HG02943 (cell line): ENCODE measurements around the gene COL15A1.

ENCODE experiments used
- ATAC-seq: cut with Tn5 transposase; IDR thresholded peaks from one replicate; pipeline ENCODE4 v1.9.1; 2021; ENCODE audit warnings: mild to moderate bottlenecking, low read depth, moderate library complexity; ENCODE audit not compliant: unreplicated experiment

COL15A1 gene

DNA sequence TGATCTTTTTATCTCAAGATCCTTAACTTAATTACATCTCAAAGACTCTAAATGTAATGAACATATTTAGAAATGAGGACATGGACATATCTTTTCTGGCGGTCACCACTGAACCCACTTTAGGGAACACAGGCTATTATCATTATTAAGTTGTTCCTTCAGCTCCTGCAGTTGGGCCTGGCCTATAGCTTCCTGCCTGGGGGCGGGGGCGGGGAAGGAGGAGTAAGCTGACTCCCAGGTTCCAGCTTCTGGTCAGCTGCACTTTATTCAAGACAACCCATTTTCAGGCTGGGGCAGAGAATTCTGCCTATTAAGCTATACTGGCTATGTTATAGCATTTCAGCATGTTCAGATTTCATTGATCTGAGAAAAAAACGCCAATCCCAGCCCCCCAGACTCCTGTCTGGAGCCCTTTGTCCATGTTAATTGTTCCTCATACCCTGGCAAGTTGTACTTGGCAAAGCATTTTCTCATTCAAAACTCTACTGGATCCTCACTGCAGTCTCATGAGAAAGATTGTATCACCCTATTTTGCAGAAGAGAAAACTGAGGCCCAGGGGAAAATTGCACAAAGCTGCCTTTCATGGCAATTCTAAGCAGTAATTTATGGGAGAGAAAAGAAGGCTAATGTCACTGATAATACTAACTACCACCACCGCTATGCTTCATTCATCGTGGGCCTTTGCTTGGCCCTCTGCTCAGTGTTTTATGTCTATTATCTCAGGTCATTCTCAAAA, 25.1 kb downstream of the COL15A1 start:
- ATAC-seq = no peak

DNA sequence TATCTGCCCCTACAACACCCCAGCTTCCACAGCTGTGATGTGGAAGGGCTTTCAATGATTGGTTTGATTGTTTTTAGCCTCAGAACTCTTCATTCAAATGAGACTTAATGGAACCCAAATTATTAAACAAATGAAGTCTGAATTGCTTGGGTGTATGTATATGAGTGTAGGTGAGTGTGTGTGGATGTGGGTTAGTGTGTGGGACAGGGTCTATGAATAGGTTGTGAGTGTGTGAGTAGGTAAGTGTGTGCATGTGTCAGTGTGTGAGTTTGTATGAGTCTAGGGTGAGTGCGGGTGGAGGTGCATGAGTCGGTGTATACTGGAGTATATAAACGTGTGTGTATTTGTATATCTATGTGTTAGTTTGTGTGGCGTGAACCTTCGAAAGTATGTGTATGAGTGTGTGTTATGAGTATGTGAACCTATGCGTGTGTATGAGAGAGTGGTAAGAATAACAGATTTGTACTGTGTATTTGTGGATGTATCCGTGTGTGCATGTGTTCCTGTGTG, 26.9 kb downstream of the COL15A1 start:
- ATAC-seq = no peak

DNA sequence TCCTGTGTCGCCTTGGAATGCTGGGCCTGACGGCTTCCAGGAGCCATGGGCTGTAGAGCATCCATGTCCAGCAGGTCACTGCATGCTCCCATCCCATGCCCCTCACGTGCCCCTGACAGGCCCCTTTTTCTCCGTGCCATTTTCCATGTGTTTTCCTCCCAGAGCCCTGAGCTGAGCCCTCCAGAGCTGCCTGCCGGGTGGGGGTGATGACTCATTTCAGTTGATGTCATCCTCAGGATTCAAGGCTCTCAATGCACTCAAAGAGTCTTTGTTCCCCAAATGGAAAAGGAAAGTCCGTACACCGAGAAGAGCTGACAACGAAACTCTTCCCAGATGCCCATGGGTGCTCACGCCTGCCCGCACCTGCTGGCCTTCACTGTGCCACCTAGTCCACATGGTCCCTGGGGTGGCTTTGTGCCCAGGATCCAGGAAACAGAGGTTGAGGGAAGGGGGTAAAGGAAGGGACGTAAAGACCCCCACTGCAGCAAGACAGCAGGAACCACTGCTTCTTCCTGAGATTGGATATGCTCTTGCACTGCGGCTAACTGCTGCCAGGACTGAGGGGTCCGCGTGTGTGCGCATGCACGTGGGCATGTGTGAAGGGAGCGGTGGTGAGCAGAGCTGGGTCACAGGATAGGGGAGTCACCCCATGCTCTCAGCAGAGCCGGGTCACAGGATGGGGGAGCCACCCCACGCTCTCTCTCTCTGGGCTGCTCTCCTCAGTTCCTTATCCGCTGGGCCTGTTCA, 27.6 kb downstream of the COL15A1 start:
- ATAC-seq = no peak

DNA sequence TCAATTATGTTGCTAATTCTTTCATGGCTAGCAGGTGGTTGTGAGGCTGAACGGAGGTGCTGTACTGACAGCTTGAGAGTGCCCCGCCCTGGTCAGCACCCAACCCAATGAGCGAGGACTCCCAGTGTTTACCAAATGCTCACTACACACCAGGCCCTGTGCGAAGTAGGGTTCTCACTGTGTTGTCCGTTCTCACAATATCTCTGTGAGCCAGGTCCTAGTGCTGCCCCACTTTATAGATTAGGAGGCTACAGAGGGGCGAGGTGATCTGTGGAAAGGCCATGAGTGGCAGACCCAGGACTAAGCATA, 28.2 kb downstream of the COL15A1 start:
- no peak for ATAC-seq

DNA sequence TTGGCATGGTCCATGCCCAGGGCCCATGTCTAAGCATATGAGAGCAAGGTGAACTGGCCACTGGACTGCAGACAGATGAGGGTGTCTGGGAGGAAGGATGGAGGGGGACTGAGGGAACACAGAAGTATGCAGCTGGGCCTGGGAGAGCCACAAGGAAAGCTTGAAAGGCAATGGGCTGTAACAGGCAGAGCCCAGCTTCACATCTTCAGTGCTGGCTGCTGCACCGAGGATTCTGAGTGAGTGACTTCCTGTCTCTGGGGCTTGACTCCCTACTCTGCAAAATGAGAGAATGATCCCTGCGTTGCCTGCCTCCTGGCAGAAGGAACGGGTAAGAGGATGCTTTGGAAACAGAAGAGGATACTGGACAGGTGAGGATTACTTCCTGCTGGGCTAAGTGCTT, 29.0 kb downstream of the COL15A1 start:
- ATAC-seq = no peak

DNA sequence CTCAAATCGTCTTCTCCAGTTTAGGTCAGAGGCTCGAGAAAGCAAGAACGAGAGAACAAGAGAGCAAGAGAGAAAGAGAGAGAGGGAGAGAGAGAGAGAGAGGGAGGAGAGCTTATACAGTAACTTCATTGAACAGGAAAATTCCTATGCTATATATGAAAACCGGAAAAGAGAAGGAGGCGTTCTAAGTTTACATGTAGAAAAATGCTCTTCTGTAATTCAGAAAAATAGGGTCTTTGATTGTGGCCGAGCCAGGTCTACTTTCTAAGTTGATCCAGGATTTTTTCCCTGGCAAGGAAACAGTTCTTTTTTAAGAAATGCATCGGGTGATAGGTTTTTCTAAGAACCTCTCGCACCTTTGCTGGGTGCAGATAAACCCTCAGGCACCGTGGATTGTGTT, 29.5 kb downstream of the COL15A1 start:
- no peak for ATAC-seq

DNA sequence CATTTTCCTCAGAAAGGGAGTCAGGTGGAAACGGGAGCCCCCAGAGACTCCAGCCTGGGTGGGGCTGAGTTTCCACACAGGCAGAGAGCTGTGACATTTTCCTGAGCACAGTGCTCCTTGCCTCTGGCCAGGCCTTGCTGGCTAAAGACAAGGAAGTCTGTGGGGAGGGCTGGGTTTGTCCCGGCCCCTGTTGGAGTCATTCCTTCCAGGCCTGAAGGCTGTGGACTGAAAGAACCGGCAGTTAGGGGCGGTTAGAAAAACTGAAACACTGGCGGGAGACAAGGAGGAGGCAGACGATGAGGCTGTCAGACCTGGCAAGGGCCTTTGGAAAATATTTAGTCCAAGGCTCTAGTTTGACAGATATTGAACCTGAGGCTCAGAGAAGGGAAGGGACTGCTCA, 29.9 kb downstream of the COL15A1 start:
- ATAC-seq = no peak

DNA sequence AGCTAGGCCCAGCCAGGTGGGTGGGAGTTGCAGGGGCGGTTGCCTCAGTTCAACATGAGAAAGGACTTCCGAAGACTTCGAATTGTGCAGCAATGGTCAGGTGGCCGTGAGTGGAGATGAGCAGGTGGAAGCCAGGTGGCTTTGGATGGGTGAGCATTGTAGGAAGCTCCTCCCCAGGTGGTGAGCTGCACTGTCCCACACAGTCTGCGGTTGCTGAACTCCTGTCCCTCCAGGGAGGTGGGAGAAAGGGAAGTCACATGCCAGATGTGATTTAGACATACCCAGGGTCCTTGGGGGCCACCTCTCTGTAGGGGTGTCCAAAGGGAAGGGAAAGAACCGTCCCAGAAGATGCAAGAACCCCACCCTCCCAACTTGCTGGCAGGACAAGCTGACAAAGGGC, 30.4 kb downstream of the COL15A1 start:
- no peak for ATAC-seq

DNA sequence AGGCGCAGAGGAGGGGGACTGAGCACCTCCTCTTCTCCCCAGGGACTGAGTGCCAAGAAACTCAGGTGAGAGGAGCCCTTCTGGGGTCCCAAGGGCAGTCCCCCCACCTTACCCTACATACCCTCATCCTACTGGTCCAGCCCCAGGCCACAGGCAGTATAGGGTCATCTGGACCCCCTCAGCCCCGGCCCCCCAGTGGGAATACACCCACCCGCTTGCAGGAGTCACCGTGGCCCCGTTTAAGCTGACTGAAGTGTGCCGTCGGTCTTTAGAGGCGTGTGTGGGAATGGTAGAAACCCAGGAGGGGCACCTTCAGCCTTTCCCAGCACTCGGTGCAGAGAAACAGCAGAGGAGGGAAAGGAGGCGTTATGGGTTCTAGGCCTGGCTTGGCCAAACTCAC, 30.8 kb downstream of the COL15A1 start:
- ATAC-seq = peak; percentile 22

DNA sequence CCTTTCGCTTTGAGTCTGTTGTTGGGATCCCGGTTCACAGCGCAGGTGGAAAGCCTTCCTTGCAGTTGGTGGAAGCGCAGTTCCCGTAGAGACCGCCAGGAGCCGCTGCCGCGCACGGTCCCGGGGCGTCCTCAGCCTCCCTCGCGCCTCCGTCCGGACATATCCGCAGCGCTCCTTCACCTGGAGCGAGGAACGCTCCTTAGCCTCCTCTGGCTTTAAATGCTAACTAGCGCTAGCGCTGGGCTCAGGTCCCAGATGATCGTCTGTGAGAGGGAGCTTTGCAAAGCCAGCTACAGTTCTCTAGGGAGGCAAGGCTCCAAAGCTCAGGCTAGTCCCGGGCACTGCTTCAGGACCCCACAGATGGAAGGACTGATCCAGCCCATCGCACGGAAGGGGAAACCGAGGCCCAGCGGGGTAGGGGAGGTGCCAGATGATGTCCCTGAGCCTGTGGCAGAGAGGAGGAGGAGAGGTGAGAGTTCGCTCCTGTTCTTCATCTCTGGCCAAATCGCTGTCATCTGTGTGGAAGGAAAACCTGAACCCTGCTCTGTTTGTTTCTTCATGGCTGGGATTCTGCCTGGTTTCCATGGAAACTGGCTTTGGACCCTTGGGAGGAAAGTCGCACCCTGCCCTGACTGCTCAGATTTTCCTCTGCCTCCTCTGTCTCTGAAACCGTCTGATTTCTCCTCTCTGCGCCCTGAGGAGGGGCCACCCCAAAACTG, 31.4 kb downstream of the COL15A1 start:
- peak; percentile 88 for ATAC-seq

DNA sequence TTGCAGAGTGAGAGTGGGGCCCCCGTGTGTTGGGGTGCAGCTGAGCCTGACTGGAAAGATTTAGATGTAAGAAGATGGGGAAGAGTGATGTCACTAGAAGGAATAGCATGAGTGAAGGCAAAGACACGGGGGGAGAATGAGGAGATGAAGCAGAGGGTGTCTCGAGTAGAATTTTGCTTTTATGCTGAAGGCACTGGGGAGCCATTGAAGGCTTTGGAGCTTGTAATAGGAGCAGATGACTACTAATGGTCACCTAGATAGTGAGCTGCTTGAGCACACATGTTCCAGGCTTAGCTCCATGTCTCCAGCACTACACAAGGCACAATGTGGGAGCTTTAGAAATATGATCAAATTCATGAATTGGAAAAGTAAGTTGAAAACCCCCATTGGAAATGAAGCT, 32.1 kb downstream of the COL15A1 start:
- ATAC-seq = no peak

DNA sequence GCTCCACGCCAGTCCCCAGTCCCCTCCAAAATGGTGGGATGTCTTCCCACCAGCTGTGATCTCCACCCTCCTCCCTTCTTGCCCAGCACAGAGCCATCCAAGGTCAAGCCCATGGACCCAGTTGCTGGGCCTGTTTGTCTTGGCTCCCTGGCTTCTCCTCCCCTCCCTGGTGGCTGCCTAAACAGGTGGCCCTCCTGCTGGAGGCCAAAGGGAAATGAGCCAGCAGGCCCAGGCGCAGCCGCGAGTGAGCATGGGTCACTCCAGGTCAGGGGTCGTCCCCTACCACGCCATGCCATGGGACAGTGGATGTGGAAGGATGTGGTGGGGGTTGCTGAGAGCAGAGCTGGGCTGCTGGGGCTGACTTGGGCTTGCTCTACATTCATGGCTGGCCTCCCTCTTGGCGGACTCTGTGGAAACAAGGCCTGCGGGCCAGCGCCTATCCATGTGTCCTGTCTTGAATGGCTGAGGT, 33.6 kb downstream of the COL15A1 start:
- no peak for ATAC-seq

DNA sequence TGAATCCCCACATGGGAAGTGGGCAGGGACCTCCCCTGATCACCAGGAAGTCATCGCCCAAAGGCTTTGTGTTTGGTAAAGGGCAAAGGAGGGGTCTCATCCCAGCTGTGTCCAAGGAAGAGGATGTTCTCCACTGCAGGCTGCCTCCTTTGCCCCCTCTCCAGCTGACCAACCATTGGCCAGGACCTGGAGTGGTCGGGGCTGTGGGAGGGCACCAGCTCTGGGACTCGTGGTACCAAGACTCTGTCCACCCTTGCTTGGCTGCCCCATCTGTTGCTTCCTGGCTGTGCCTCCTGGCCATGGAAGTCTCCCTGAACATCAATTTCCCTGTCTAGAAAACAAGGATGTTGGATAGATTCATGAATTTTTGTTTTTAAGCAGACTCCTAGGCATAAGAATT, 34.1 kb downstream of the COL15A1 start:
- ATAC-seq = no peak

DNA sequence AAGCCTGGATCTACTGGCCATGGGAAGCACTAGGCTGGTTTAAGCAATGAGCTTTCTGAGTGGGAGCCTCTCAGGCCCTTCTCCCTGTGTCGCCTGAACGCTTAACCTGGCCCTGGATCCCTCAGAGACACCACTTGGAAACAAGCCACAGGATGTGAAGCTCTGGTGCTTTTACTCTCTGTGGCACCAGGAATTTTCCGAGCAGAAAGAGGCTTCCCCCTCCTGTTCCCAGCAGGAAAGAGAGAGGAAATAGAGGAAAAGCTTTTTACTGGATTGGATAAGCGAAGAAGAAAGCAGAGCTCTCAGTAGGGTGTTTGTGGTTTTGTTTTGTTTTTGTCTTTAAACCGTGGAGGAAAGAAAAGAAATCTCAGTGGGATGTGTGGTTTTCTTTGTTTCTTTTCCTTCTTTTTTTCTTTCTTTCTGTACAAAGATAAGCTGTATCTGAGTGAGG, 34.5 kb downstream of the COL15A1 start:
- ATAC-seq = no peak

DNA sequence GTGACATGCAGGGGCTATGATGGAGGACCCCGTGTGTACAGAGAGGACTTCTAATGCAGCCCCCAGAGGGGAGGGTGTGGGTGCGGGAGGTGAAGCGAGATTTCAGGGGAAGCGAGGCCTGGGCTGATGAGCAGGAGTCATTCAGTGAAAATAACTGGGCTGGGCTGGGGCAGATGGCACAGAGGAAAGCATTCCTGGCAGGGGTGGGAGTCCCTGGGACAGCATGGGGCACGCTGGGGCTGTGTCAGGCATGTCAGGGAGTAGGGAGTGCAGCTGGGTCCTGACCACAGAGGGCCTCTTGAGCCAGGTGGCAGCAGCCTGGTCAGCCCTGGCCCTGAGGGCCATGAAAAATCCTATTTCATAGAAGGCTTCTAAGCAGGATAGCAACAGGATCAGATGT, 36.6 kb downstream of the COL15A1 start:
- ATAC-seq = no peak

DNA sequence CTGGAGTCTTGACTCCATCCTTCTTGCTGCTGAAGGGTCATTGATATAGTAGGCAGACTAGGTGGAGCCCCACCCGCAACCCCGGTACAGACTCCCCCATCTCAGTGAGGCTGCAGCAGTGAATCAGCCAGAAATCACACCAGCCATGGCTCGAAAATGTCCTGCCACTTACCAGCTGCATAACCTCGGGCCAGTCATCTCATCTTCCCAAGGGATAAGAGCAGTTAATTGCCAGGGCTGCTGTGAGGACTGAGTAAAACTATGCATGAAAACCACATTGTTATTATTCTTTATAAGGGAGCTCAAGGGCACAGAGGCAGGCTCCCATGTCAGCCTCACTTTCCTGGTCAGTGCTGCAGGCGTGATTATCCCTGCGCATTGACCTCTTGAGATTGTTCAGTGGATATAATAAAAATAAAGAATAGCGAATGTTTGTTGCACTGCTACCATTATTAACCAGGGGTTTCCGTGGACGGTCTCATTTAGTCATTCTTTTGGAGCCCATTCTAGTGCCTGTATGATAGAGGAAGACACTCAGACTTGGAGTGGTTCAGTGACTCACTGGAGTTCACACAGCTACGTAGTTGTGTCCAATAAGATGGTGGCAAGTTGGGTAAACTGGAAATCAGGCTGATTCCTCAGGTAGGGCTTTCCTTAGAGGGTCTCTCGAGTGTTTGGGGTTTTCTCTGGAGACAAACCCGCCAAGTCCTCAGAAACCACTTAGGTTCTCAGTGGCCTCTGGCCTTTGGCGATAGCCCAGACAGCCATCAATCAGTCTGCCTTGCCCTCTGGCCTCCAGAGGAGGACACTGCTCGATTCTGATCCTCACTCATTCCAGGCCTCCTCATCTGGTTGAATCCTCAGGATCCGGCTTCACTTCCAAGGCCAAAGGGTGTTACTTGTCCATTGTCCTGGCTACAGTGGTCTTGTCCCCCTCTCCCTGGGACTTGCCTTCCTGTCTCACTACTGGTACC, 39.9 kb downstream of the COL15A1 start:
- ATAC-seq = no peak

DNA sequence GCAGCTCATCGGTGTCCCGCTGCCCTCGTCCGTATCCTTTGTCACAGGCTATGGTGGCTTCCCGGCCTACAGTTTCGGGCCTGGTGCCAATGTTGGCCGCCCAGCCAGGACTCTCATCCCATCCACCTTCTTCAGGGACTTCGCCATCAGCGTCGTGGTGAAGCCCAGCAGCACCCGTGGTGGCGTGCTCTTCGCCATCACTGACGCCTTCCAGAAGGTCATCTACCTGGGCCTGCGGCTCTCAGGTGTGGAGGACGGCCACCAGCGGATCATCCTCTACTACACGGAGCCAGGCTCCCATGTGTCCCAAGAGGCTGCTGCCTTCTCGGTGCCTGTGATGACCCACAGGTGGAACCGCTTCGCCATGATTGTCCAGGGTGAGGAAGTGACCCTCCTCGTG, 41.9 kb downstream of the COL15A1 start:
- ATAC-seq = no peak

DNA sequence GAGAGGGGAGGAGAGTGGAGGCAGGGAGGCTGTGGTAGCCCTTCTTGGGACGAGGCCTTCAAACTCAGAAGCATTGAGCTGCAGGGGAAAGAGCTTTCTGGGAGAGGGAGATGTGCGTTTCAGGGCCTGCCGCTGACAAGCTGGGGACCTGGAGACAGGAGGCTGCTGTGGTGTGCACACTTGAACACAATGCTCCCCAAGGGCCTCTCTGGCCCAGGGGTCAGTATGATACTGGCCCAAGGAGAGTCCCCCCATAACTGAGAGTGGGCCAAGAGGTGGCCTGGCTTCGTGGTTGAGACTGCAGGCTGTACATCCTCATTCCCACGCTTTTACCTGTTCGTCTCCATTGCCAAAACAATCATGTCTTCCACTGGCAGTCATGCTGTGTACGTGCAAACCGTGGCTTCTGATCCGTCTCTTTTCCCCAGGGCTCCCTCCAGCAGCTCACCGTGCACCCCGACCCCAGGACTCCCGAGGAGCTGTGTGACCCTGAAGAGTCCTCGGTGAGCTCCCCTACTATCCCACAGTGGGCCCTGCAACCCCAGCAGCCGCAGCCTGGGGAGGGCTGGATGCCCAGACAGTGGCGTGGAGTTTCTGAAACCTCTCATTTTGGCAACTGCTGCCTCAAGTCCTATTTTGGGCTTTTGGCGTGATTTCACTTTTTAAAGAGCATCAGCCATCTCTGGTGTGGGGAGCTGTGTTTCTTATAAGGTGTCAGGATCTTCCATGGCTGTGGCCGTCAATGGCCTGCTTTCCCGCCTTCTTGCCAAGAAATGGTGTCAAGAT, 43.4 kb downstream of the COL15A1 start:
- ATAC-seq = no peak
